HEK293 (cell line): ENCODE data around the gene NARF.

Experiments used
- CTCF ChIA-PET: fragments of 350-600 bp; formaldehyde crosslinking; extraction: SDS; loops from one replicate; lab custom pipeline; 2021; ENCODE audit warnings: antibody characterized with exemption; lab: Yijun Ruan, JAX
- POLR2A ChIA-PET: fragments of 300-600 bp; formaldehyde crosslinking; extraction: SDS; loops from one replicate; lab custom pipeline; 2020; ENCODE audit warnings: antibody characterized with exemption, inconsistent platforms; lab: Yijun Ruan, JAX
- H3K27ac ChIP-seq: fragments of 200-500 bp; sonication (Bioruptor generic); 2 replicates; pipeline ENCODE4 v1.5.1; 2014; ENCODE audit warnings: low read depth, low read length, control low read depth, inconsistent platforms; ENCODE audit errors: extremely low read depth
- H3K36me3 ChIP-seq, 2 experiments: fragments of 200-500 bp in 1 of 2; sonication (Bioruptor generic) in 1 of 2; 1 replicate in 1 of 2; 2 replicates in 1 of 2; pipeline ENCODE4 v1.5.1; 2014 to 2017; ENCODE audit warnings: inconsistent platforms in 2 of 2, low read length in 2 of 2; ENCODE audit not compliant: control insufficient read depth in 2 of 2, insufficient read depth in 1 of 2
- H3K4me1 ChIP-seq: fragments of 200-500 bp; sonication (Bioruptor generic); 2 replicates; pipeline ENCODE4 v1.5.1; 2014; ENCODE audit warnings: mild to moderate bottlenecking, low read length, inconsistent platforms; ENCODE audit not compliant: control insufficient read depth, insufficient read depth
- H3K4me3 ChIP-seq: 2 replicates; pipeline ENCODE4 v1.5.1; 2011; ENCODE audit warnings: low read depth, mild to moderate bottlenecking, control low read depth, low read length, moderate library complexity
- H3K9me3 ChIP-seq: fragments of 200-500 bp; sonication (Bioruptor generic); 2 replicates; pipeline ENCODE4 v1.5.1; 2014; ENCODE audit warnings: low read depth, low read length, inconsistent platforms; ENCODE audit not compliant: control insufficient read depth, insufficient read depth
- ZBTB7A ChIP-seq: fragments of 450-650 bp; formaldehyde crosslinking; IDR thresholded peaks from 2 replicates; pipeline ENCODE4 v1.5.1; 2016; ENCODE audit warnings: low read depth, missing biosample characterization, missing genetic modification characterization
- ZIC2 ChIP-seq: fragments of 450-650 bp; formaldehyde crosslinking; IDR thresholded peaks from 2 replicates; pipeline ENCODE4 v1.5.1; 2016; ENCODE audit warnings: missing biosample characterization, missing genetic modification characterization
- ZNF133 ChIP-seq: fragments of 450-650 bp; formaldehyde crosslinking; IDR thresholded peaks from 2 replicates; pipeline ENCODE4 v1.5.1; 2016; ENCODE audit warnings: missing biosample characterization, missing genetic modification characterization
- ZNF214 ChIP-seq: fragments of 450-650 bp; formaldehyde crosslinking; IDR thresholded peaks from 2 replicates; pipeline ENCODE4 v1.5.1; 2017; ENCODE audit warnings: missing biosample characterization, mild to moderate bottlenecking, missing genetic modification characterization, borderline replicate concordance
- ZNF350 ChIP-seq: fragments of 450-650 bp; formaldehyde crosslinking; IDR thresholded peaks from 2 replicates; pipeline ENCODE4 v1.5.0; 2017; ENCODE audit warnings: missing biosample characterization, mild to moderate bottlenecking, missing genetic modification characterization
- ZNF626 ChIP-seq: fragments of 450-650 bp; sonication (Bioruptor Pico); formaldehyde crosslinking; IDR thresholded peaks from 2 replicates; pipeline ENCODE4 v1.5.1; 2018; ENCODE audit warnings: missing biosample characterization, missing genetic modification characterization, inconsistent platforms
- ZNF670 ChIP-seq: fragments of 450-650 bp; formaldehyde crosslinking; IDR thresholded peaks from 2 replicates; pipeline ENCODE4 v1.5.1; 2016; ENCODE audit warnings: missing biosample characterization, missing genetic modification characterization, low read depth
- TF ChIP-seq, protein P1 (sequence below): fragments of 450-650 bp; formaldehyde crosslinking; IDR thresholded peaks from 2 replicates; pipeline ENCODE4 v1.5.1; 2016; ENCODE audit warnings: missing biosample characterization, missing genetic modification characterization
- TF ChIP-seq, protein P2 (sequence below): fragments of 450-650 bp; formaldehyde crosslinking; IDR thresholded peaks from 2 replicates; pipeline ENCODE4 v1.5.1; 2016; ENCODE audit warnings: missing biosample characterization, missing genetic modification characterization
- TF ChIP-seq, protein P3 (sequence below): sonication (generic); formaldehyde crosslinking; IDR thresholded peaks from 2 replicates; pipeline ENCODE4 v1.8.1; 2022; ENCODE audit warnings: mild to moderate bottlenecking, moderate library complexity, missing genetic modification reagents
- TF ChIP-seq, protein P4 (sequence below): fragments of 450-650 bp; formaldehyde crosslinking; IDR thresholded peaks from 2 replicates; pipeline ENCODE4 v1.5.1; 2016; ENCODE audit warnings: missing biosample characterization, missing genetic modification characterization
- TF ChIP-seq, protein P5 (sequence below): fragments of 450-650 bp; formaldehyde crosslinking; IDR thresholded peaks from 2 replicates; pipeline ENCODE4 v1.5.1; 2016; ENCODE audit warnings: missing biosample characterization, missing genetic modification characterization, borderline replicate concordance

NARF gene

DNA sequence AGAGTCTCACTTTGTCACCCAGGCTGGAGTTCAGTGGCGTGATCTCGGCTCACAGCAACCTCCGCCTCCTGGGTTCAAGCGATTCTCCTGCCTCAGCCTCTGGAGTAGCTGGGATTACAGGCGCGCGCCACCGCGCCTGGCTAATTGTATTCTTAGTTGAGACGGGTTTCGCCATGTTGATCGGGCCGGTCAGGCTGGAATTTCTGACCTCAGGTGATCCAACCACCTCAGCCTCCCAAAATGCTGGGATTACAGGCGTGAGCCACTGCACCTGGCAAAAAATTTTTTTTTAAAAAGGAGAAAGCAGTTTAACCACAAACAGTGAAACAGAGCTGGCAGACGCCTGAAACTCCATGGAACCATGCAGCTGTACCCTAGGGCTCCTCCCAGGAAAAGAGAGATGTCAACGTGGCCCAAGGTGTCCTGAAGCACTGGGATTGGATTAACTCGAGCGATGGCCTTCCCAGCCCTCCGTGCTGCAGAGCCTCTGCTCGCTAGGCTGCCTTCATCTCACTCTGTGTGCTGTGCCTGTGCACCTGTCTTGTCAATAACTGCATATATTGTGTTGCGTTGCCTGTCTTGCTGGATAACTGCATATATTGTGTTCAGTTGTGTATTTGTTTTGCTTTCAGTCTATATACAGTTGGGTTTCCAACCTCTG, 31.4 kb downstream of the NARF start:
- no peak for TF ChIP-seq ZNF626 (tag by site-specific recombination)
- TF ChIP-seq ZNF350 (tag by site-specific recombination), result no peak
- TF ChIP-seq, protein P1, sequence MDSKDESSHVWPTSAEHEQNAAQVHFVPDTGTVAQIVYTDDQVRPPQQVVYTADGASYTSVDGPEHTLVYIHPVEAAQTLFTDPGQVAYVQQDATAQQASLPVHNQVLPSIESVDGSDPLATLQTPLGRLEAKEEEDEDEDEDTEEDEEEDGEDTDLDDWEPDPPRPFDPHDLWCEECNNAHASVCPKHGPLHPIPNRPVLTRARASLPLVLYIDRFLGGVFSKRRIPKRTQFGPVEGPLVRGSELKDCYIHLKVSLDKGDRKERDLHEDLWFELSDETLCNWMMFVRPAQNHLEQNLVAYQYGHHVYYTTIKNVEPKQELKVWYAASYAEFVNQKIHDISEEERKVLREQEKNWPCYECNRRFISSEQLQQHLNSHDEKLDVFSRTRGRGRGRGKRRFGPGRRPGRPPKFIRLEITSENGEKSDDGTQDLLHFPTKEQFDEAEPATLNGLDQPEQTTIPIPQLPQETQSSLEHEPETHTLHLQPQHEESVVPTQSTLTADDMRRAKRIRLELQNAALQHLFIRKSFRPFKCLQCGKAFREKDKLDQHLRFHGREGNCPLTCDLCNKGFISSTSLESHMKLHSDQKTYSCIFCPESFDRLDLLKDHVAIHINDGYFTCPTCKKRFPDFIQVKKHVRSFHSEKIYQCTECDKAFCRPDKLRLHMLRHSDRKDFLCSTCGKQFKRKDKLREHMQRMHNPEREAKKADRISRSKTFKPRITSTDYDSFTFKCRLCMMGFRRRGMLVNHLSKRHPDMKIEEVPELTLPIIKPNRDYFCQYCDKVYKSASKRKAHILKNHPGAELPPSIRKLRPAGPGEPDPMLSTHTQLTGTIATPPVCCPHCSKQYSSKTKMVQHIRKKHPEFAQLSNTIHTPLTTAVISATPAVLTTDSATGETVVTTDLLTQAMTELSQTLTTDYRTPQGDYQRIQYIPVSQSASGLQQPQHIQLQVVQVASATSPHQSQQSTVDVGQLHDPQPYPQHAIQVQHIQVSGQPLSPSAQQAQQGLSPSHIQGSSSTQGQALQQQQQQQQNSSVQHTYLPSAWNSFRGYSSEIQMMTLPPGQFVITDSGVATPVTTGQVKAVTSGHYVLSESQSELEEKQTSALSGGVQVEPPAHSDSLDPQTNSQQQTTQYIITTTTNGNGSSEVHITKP (tag by site-specific recombination), result no peak
- H3K9me3 ChIP-seq, result no peaks in the 10 kb centered on the region
- POLR2A ChIA-PET, result no interaction called here
- H3K4me1 ChIP-seq, result 0 out of 2 replicates have a peak, but pooled peaks cover 2% of the 10 kb centered on the region
- peaks cover 18 to 43% of the 10 kb centered on the region in 2 experiments for H3K36me3 ChIP-seq
- CTCF ChIA-PET, result interaction anchor here (0.6 to 0.7 kb wide), 2 partner anchors 33 to 63 kb away, joined by 3 read pairs; no protein-coding TSS in a partner anchor
- H3K4me3 ChIP-seq, result no peak overlapping the region
- no peak overlapping the region for H3K27ac ChIP-seq

DNA sequence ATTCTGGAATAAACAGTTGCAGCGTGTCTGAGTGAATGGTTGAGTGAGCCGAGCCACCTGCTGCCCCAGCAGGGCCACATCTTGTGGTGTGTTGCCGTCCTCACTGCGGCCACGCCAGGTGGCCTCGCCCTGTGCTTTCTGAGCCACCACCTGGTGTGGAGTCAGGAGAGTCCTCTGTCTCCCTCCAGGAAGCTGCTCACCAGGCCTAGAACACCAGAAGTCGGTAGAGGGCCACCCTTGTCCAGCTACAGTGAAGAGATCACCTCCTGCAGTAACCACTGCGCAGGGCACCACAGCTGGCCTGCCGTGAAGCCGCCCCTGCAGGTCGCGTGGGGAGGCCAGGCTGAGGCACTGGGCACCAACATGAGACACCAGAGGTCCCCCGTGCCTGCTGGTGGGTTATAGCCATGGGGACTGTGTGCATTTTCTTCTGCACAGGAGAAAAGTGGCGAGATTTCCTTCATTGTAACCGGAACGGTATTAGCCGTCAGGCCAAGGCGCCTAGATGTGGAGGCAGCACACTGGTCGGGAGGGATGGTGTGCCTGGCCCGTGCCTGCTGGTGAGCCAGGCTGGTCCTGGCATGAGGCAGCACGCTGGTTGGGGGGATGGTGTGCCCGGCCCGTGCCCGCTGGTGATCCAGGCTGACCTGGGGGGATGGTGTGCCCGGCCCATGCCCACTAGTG, 32.1 kb downstream of the NARF start:
- 0 out of 2 replicates have a peak, but pooled peaks cover 2% of the 10 kb centered on the region for H3K4me1 ChIP-seq
- no peak overlapping the region for H3K4me3 ChIP-seq
- peaks cover 14 to 39% of the 10 kb centered on the region in 2 experiments for H3K36me3 ChIP-seq
- POLR2A ChIA-PET, result no interaction called here
- no peaks in the 10 kb centered on the region for H3K9me3 ChIP-seq
- TF ChIP-seq, protein P2, sequence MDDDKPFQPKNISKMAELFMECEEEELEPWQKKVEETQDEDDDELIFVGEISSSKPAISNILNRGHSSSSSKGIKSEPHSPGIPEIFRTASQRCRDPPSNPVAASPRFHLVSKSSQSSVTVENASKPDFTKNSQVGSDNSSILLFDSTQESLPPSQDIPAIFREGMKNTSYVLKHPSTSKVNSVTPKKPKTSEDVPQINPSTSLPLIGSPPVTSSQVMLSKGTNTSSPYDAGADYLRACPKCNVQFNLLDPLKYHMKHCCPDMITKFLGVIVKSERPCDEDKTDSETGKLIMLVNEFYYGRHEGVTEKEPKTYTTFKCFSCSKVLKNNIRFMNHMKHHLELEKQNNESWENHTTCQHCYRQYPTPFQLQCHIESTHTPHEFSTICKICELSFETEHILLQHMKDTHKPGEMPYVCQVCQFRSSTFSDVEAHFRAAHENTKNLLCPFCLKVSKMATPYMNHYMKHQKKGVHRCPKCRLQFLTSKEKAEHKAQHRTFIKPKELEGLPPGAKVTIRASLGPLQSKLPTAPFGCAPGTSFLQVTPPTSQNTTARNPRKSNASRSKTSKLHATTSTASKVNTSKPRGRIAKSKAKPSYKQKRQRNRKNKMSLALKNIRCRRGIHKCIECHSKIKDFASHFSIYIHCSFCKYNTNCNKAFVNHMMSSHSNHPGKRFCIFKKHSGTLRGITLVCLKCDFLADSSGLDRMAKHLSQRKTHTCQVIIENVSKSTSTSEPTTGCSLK, result no peak
- no peak for TF ChIP-seq ZNF214 (tag by site-specific recombination)
- TF ChIP-seq, protein P3, sequence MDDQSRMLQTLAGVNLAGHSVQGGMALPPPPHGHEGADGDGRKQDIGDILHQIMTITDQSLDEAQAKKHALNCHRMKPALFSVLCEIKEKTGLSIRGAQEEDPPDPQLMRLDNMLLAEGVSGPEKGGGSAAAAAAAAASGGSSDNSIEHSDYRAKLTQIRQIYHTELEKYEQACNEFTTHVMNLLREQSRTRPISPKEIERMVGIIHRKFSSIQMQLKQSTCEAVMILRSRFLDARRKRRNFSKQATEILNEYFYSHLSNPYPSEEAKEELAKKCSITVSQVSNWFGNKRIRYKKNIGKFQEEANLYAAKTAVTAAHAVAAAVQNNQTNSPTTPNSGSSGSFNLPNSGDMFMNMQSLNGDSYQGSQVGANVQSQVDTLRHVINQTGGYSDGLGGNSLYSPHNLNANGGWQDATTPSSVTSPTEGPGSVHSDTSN (CRISPR knock-in tag), result no peak
- no peak for TF ChIP-seq ZBTB7A (tag by site-specific recombination)
- no peak for TF ChIP-seq ZNF133 (tag by site-specific recombination)
- TF ChIP-seq, protein P4, sequence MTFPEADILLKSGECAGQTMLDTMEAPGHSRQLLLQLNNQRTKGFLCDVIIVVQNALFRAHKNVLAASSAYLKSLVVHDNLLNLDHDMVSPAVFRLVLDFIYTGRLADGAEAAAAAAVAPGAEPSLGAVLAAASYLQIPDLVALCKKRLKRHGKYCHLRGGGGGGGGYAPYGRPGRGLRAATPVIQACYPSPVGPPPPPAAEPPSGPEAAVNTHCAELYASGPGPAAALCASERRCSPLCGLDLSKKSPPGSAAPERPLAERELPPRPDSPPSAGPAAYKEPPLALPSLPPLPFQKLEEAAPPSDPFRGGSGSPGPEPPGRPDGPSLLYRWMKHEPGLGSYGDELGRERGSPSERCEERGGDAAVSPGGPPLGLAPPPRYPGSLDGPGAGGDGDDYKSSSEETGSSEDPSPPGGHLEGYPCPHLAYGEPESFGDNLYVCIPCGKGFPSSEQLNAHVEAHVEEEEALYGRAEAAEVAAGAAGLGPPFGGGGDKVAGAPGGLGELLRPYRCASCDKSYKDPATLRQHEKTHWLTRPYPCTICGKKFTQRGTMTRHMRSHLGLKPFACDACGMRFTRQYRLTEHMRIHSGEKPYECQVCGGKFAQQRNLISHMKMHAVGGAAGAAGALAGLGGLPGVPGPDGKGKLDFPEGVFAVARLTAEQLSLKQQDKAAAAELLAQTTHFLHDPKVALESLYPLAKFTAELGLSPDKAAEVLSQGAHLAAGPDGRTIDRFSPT, result peak; percentile 82
- TF ChIP-seq ZNF670, result no peak
- TF ChIP-seq, protein P5, sequence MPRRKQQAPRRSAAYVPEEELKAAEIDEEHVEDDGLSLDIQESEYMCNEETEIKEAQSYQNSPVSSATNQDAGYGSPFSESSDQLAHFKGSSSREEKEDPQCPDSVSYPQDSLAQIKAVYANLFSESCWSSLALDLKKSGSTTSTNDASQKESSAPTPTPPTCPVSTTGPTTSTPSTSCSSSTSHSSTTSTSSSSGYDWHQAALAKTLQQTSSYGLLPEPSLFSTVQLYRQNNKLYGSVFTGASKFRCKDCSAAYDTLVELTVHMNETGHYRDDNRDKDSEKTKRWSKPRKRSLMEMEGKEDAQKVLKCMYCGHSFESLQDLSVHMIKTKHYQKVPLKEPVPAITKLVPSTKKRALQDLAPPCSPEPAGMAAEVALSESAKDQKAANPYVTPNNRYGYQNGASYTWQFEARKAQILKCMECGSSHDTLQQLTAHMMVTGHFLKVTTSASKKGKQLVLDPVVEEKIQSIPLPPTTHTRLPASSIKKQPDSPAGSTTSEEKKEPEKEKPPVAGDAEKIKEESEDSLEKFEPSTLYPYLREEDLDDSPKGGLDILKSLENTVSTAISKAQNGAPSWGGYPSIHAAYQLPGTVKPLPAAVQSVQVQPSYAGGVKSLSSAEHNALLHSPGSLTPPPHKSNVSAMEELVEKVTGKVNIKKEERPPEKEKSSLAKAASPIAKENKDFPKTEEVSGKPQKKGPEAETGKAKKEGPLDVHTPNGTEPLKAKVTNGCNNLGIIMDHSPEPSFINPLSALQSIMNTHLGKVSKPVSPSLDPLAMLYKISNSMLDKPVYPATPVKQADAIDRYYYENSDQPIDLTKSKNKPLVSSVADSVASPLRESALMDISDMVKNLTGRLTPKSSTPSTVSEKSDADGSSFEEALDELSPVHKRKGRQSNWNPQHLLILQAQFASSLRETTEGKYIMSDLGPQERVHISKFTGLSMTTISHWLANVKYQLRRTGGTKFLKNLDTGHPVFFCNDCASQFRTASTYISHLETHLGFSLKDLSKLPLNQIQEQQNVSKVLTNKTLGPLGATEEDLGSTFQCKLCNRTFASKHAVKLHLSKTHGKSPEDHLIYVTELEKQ (tag by site-specific recombination), result no peak
- peak; percentile 40; the same call in 1 of the 2 replicates for TF ChIP-seq ZIC2 (tag by site-specific recombination)
- no peak overlapping the region for H3K27ac ChIP-seq
- CTCF ChIA-PET, result interaction anchor here (0.6 kb wide), 1 partner anchor 63 kb away, joined by 3 read pairs; no protein-coding TSS in a partner anchor
